HEK293 (cell line): ENCODE measurements around the gene RAB7A.

Source experiments
- CTCF ChIA-PET: fragments of 350-600 bp; formaldehyde crosslinking; extraction: SDS; loops from one replicate; lab custom pipeline; 2021; ENCODE audit warnings: antibody characterized with exemption; lab: Yijun Ruan, JAX
- POLR2A ChIA-PET: fragments of 300-600 bp; formaldehyde crosslinking; extraction: SDS; loops from one replicate; lab custom pipeline; 2020; ENCODE audit warnings: antibody characterized with exemption, inconsistent platforms; lab: Yijun Ruan, JAX
- H3K27ac ChIP-seq: fragments of 200-500 bp; sonication (Bioruptor generic); 2 replicates; pipeline ENCODE4 v1.5.1; 2014; ENCODE audit warnings: low read depth, low read length, control low read depth, inconsistent platforms; ENCODE audit errors: extremely low read depth
- H3K36me3 ChIP-seq, 2 experiments: fragments of 200-500 bp in 1 of 2; sonication (Bioruptor generic) in 1 of 2; 1 replicate in 1 of 2; 2 replicates in 1 of 2; pipeline ENCODE4 v1.5.1; 2014 to 2017; ENCODE audit warnings: inconsistent platforms in 2 of 2, low read length in 2 of 2; ENCODE audit not compliant: control insufficient read depth in 2 of 2, insufficient read depth in 1 of 2
- H3K4me1 ChIP-seq: fragments of 200-500 bp; sonication (Bioruptor generic); 2 replicates; pipeline ENCODE4 v1.5.1; 2014; ENCODE audit warnings: mild to moderate bottlenecking, low read length, inconsistent platforms; ENCODE audit not compliant: control insufficient read depth, insufficient read depth
- H3K4me3 ChIP-seq: 2 replicates; pipeline ENCODE4 v1.5.1; 2011; ENCODE audit warnings: low read depth, mild to moderate bottlenecking, control low read depth, low read length, moderate library complexity
- H3K9me3 ChIP-seq: fragments of 200-500 bp; sonication (Bioruptor generic); 2 replicates; pipeline ENCODE4 v1.5.1; 2014; ENCODE audit warnings: low read depth, low read length, inconsistent platforms; ENCODE audit not compliant: control insufficient read depth, insufficient read depth
- EGR2 ChIP-seq: fragments of 450-650 bp; formaldehyde crosslinking; IDR thresholded peaks from 2 replicates; pipeline ENCODE4 v1.5.1; 2016; ENCODE audit warnings: low read depth, missing biosample characterization, missing genetic modification characterization
- HOXD13 ChIP-seq: sonication (generic); formaldehyde crosslinking; IDR thresholded peaks from 2 replicates; pipeline ENCODE4 v1.8.0; 2022; ENCODE audit warnings: missing genetic modification reagents, borderline replicate concordance
- SALL2 ChIP-seq: fragments of 450-650 bp; formaldehyde crosslinking; IDR thresholded peaks from 2 replicates; pipeline ENCODE4 v1.5.0; 2017; ENCODE audit warnings: missing biosample characterization, mild to moderate bottlenecking, missing genetic modification characterization, borderline replicate concordance
- SP2 ChIP-seq: fragments of 450-650 bp; formaldehyde crosslinking; IDR thresholded peaks from 2 replicates; pipeline ENCODE4 v1.5.1; 2016; ENCODE audit warnings: missing biosample characterization, missing genetic modification characterization
- YY2 ChIP-seq: fragments of 450-650 bp; formaldehyde crosslinking; IDR thresholded peaks from 2 replicates; pipeline ENCODE4 v1.5.1; 2016; ENCODE audit warnings: missing biosample characterization, missing genetic modification characterization
- ZBTB17 ChIP-seq: fragments of 450-650 bp; formaldehyde crosslinking; IDR thresholded peaks from 2 replicates; pipeline ENCODE4 v1.5.1; 2016; ENCODE audit warnings: missing biosample characterization, missing genetic modification characterization
- ZBTB48 ChIP-seq: fragments of 450-650 bp; formaldehyde crosslinking; IDR thresholded peaks from 2 replicates; pipeline ENCODE4 v1.5.1; 2016; ENCODE audit warnings: missing biosample characterization, missing genetic modification characterization
- ZFHX2 ChIP-seq: fragments of 450-650 bp; formaldehyde crosslinking; conservative IDR thresholded peaks from 2 replicates; pipeline ENCODE4 v1.5.1; 2016; ENCODE audit warnings: missing biosample characterization, missing genetic modification characterization
- ZNF114 ChIP-seq: fragments of 450-650 bp; formaldehyde crosslinking; IDR thresholded peaks from 2 replicates; pipeline ENCODE4 v1.5.0; 2017; ENCODE audit warnings: missing biosample characterization, missing genetic modification characterization
- ZNF133 ChIP-seq: fragments of 450-650 bp; formaldehyde crosslinking; IDR thresholded peaks from 2 replicates; pipeline ENCODE4 v1.5.1; 2016; ENCODE audit warnings: missing biosample characterization, missing genetic modification characterization
- ZNF221 ChIP-seq: fragments of 450-650 bp; formaldehyde crosslinking; IDR thresholded peaks from 2 replicates; pipeline ENCODE4 v1.5.1; 2017; ENCODE audit warnings: missing biosample characterization, missing genetic modification characterization, borderline replicate concordance
- ZNF23 ChIP-seq: fragments of 450-650 bp; formaldehyde crosslinking; IDR thresholded peaks from 2 replicates; pipeline ENCODE4 v1.5.1; 2016; ENCODE audit warnings: missing biosample characterization, missing genetic modification characterization, borderline replicate concordance
- ZNF394 ChIP-seq: fragments of 450-650 bp; formaldehyde crosslinking; IDR thresholded peaks from 2 replicates; pipeline ENCODE4 v1.5.1; 2016; ENCODE audit warnings: missing biosample characterization, missing genetic modification characterization, mild to moderate bottlenecking, moderate library complexity, borderline replicate concordance
- ZNF433 ChIP-seq: fragments of 450-650 bp; formaldehyde crosslinking; IDR thresholded peaks from 2 replicates; pipeline ENCODE4 v1.5.1; 2016; ENCODE audit warnings: missing biosample characterization, missing genetic modification characterization, low read depth
- ZNF488 ChIP-seq: fragments of 450-650 bp; formaldehyde crosslinking; IDR thresholded peaks from 2 replicates; pipeline ENCODE4 v1.5.1; 2016; ENCODE audit warnings: missing biosample characterization, missing genetic modification characterization
- ZNF544 ChIP-seq: fragments of 450-650 bp; formaldehyde crosslinking; IDR thresholded peaks from 2 replicates; pipeline ENCODE4 v1.5.0; 2017; ENCODE audit warnings: missing biosample characterization, missing genetic modification characterization
- ZNF621 ChIP-seq: fragments of 450-650 bp; formaldehyde crosslinking; IDR thresholded peaks from 2 replicates; pipeline ENCODE4 v1.5.1; 2017; ENCODE audit warnings: missing biosample characterization, missing genetic modification characterization
- ZNF626 ChIP-seq: fragments of 450-650 bp; sonication (Bioruptor Pico); formaldehyde crosslinking; IDR thresholded peaks from 2 replicates; pipeline ENCODE4 v1.5.1; 2018; ENCODE audit warnings: missing biosample characterization, missing genetic modification characterization, inconsistent platforms
- ZNF704 ChIP-seq: fragments of 450-650 bp; formaldehyde crosslinking; IDR thresholded peaks from 2 replicates; pipeline ENCODE4 v1.5.1; 2016; ENCODE audit warnings: missing biosample characterization, missing genetic modification characterization
- ZSCAN16 ChIP-seq: fragments of 450-650 bp; formaldehyde crosslinking; IDR thresholded peaks from 2 replicates; pipeline ENCODE4 v1.5.1; 2016; ENCODE audit warnings: missing biosample characterization, missing genetic modification characterization
- ZSCAN18 ChIP-seq: fragments of 450-650 bp; formaldehyde crosslinking; IDR thresholded peaks from 2 replicates; pipeline ENCODE4 v1.5.1; 2016; ENCODE audit warnings: missing biosample characterization, missing genetic modification characterization
- TF ChIP-seq, protein P1 (sequence below): fragments of 450-650 bp; formaldehyde crosslinking; IDR thresholded peaks from 2 replicates; pipeline ENCODE4 v1.5.1; 2017; ENCODE audit warnings: missing biosample characterization, missing genetic modification characterization
- TF ChIP-seq, protein P2 (sequence below): fragments of 450-650 bp; formaldehyde crosslinking; optimal IDR thresholded peaks from 2 replicates; pipeline ENCODE3; 2016; ENCODE audit warnings: missing biosample characterization, mild to moderate bottlenecking, missing genetic modification characterization

RAB7A gene

DNA sequence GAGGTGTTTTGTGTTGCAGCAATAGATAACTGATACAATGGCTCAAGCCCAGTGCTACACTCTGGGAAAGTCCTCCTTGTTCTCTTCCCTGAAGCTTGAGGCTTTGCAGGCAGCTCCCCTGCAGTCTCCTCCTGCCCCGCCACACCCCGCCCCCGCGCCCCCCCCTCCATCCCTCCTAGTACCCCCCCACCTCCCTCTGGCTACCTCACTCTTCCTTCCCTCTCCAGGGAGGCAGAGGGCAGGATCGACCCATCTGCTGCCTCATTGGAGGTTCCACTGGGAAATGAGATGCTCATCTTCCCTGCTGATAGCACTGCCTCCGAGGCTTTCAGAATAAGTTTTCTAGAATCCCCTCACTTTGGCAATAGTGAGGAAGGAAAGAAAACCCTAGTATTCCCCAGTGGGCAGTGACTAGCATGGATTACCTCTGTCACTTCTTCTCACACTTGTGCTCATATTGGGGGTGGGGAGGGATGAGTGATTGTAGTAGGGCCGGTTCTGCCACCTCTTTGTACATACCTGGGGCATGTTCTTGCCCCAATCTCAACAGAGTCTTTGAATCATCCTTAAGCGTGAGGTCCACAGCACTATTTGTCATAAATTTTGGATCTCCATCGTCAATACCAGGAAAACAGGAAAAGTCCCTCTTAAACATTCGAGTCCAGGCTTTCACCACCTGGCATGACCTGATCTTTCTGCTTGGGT lies 16.3 kb upstream of the RAB7A start:
- POLR2A ChIA-PET, result no interaction called here
- no peak overlapping the region for H3K4me3 ChIP-seq
- no peaks in the 10 kb centered on the region for H3K36me3 ChIP-seq
- CTCF ChIA-PET, result no interaction called here
- TF ChIP-seq ZSCAN16 (tag by site-specific recombination) (no peak), ZNF433 (no peak), EGR2 (no peak), ZNF394 (no peak), SP2 (tag by site-specific recombination) (no peak), ZNF133 (tag by site-specific recombination) (no peak), ZBTB17 (tag by site-specific recombination) (no peak)
- no peaks in the 10 kb centered on the region for H3K4me1 ChIP-seq
- no peak overlapping the region for H3K27ac ChIP-seq
- no peaks in the 10 kb centered on the region for H3K9me3 ChIP-seq

- Histone ChIP-seq H3K4me3 (no peak overlapping the region), H3K9me3 (no peaks in the 10 kb centered on the region), H3K27ac (no peak overlapping the region), H3K4me1 (no peaks in the 10 kb centered on the region), H3K36me3 (no peaks in the 10 kb centered on the region)
- ChIA-PET CTCF (no interaction called here), POLR2A (no interaction called here)
- TF ChIP-seq ZNF704 (tag by site-specific recombination), result no peak
- no peak for TF ChIP-seq ZNF621 (tag by site-specific recombination)
- TF ChIP-seq ZSCAN18 (tag by site-specific recombination), result no peak
- no peak for TF ChIP-seq ZNF488 (tag by site-specific recombination)
- TF ChIP-seq HOXD13 (CRISPR knock-in tag), result no peak
- TF ChIP-seq ZNF114 (tag by site-specific recombination), result no peak
- TF ChIP-seq, protein P1, sequence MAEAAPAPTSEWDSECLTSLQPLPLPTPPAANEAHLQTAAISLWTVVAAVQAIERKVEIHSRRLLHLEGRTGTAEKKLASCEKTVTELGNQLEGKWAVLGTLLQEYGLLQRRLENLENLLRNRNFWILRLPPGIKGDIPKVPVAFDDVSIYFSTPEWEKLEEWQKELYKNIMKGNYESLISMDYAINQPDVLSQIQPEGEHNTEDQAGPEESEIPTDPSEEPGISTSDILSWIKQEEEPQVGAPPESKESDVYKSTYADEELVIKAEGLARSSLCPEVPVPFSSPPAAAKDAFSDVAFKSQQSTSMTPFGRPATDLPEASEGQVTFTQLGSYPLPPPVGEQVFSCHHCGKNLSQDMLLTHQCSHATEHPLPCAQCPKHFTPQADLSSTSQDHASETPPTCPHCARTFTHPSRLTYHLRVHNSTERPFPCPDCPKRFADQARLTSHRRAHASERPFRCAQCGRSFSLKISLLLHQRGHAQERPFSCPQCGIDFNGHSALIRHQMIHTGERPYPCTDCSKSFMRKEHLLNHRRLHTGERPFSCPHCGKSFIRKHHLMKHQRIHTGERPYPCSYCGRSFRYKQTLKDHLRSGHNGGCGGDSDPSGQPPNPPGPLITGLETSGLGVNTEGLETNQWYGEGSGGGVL, result no peak
- no peak for TF ChIP-seq ZNF221
- TF ChIP-seq ZFHX2 (tag by site-specific recombination), result no peak
- no peak for TF ChIP-seq ZSCAN16 (tag by site-specific recombination)
- no peak for TF ChIP-seq YY2
- no peak for TF ChIP-seq ZBTB48 (tag by site-specific recombination)
- TF ChIP-seq, protein P2, sequence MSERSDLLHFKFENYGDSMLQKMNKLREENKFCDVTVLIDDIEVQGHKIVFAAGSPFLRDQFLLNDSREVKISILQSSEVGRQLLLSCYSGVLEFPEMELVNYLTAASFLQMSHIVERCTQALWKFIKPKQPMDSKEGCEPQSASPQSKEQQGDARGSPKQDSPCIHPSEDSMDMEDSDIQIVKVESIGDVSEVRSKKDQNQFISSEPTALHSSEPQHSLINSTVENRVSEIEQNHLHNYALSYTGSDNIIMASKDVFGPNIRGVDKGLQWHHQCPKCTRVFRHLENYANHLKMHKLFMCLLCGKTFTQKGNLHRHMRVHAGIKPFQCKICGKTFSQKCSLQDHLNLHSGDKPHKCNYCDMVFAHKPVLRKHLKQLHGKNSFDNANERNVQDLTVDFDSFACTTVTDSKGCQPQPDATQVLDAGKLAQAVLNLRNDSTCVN (tag by site-specific recombination), result no peak
- TF ChIP-seq SALL2 (tag by site-specific recombination), result no peak
- no peak for TF ChIP-seq ZNF23 (tag by site-specific recombination)
- no peak for TF ChIP-seq ZNF626
- no peak for TF ChIP-seq ZNF544 (tag by site-specific recombination)
These were observed 15.1 kb upstream of the RAB7A start for GRCh38 chr3:128710816-128711433.
